ENCODE results near the gene ADARB2.

Gene ADARB2

GRCh38 chr10:1579671-1580070 is 157.7 kb downstream of the ADARB2 start:
- no peak for DNase-seq

GRCh38 chr10:1579141-1579491 is 158.2 kb downstream of the ADARB2 start:
- no peak for DNase-seq

- no peak for DNase-seq
These were observed 158.8 kb downstream of the ADARB2 start for GRCh38 chr10:1578392-1579140.

GRCh38 chr10:1577945-1578344 is 159.4 kb downstream of the ADARB2 start:
- no peak for DNase-seq

- DNase-seq = no peak
These were observed 160.0 kb downstream of the ADARB2 start for GRCh38 chr10:1577373-1577770.

- no peak for DNase-seq
These were observed 160.6 kb downstream of the ADARB2 start for GRCh38 chr10:1576467-1577372.

- no peak for DNase-seq
These were observed 161.7 kb downstream of the ADARB2 start for GRCh38 chr10:1575481-1576244.

- DNase-seq = no peak
These were observed 162.6 kb downstream of the ADARB2 start for GRCh38 chr10:1574719-1575118.

- no peak for DNase-seq
These were observed 163.3 kb downstream of the ADARB2 start for GRCh38 chr10:1573981-1574380.

- no peak for DNase-seq
These were observed 163.9 kb downstream of the ADARB2 start for GRCh38 chr10:1573334-1573969.

GRCh38 chr10:1572519-1573333 is 164.6 kb downstream of the ADARB2 start:
- peak; percentile 95 for DNase-seq

GRCh38 chr10:1571587-1572237 is 165.6 kb downstream of the ADARB2 start:
- DNase-seq = no peak

GRCh38 chr10:1570416-1571051 is 166.8 kb downstream of the ADARB2 start:
- no peak for DNase-seq

- no peak for DNase-seq
These were observed 168.1 kb downstream of the ADARB2 start for GRCh38 chr10:1569208-1569607.

GRCh38 chr10:1567742-1568495 is 169.4 kb downstream of the ADARB2 start:
- no peak for DNase-seq

GRCh38 chr10:1567152-1567551 is 170.2 kb downstream of the ADARB2 start:
- no peak for DNase-seq

GRCh38 chr10:1564791-1565190 is 172.5 kb downstream of the ADARB2 start:
- DNase-seq = no peak

- no peak for DNase-seq
These were observed 174.3 kb downstream of the ADARB2 start for GRCh38 chr10:1563028-1563427.

GRCh38 chr10:1561731-1562337 is 175.5 kb downstream of the ADARB2 start:
- no peak for DNase-seq

Data from NCI-H2029 treated with DMSO at 0.1 percent for 48 hours (cell line).